CD4-positive, alpha-beta memory T cell (primary cell): ENCODE results near the gene AKAP13. TPM values are rescaled to one million over a fixed set of nuclear protein-coding genes. Genes with fewer than 3 reads are reported as not detected.

Experiments used
- CTCF ChIA-PET: fragments of 350-600 bp; sonication (Branson Sonifier 250); formaldehyde crosslinking; loops from one replicate; lab custom pipeline; 2021; ENCODE audit warnings: inconsistent platforms; ENCODE audit not compliant: partially characterized antibody; lab: Charles Lee
- POLR2A ChIA-PET: fragments of 350-600 bp; sonication (Branson Sonifier 250); formaldehyde crosslinking; loops from one replicate; lab custom pipeline; 2021; ENCODE audit not compliant: partially characterized antibody; lab: Charles Lee
- DNase-seq, 5 donors: peaks; one replicate each; pipeline versions ENCODE4 v3.0.0 to v3.0.0-alpha.2; 2020 to 2022; ENCODE audit warnings: mixed read lengths in 1 of 5
- H3K27ac ChIP-seq: one replicate; pipeline ENCODE4 v1.7.0; 2013; ENCODE audit warnings: low read depth, low read length
- H3K27me3 ChIP-seq: 2 replicates; pipeline ENCODE4 v1.7.0; 2013; ENCODE audit warnings: mild to moderate bottlenecking, low read length, moderate library complexity; ENCODE audit not compliant: insufficient read depth
- H3K36me3 ChIP-seq: 2 replicates; pipeline ENCODE4 v1.7.0; 2013; ENCODE audit warnings: mild to moderate bottlenecking, low read length, moderate library complexity; ENCODE audit not compliant: insufficient read depth
- H3K4me1 ChIP-seq: 2 replicates; pipeline ENCODE4 v1.7.0; 2013; ENCODE audit warnings: mild to moderate bottlenecking, low read length, moderate library complexity; ENCODE audit not compliant: insufficient read depth
- H3K4me3 ChIP-seq, 2 donors: one replicate each; pipeline ENCODE4 v1.7.0; 2013; ENCODE audit warnings: low read length in 2 of 2, mild to moderate bottlenecking in 1 of 2
- H3K9me3 ChIP-seq, 2 donors: one replicate each; pipeline ENCODE4 v1.7.0; 2013; ENCODE audit warnings: low read length in 2 of 2, control low read depth in 1 of 2; ENCODE audit not compliant: control insufficient read depth in 1 of 2
- H3K27ac Mint-ChIP-seq, 7 donors: one replicate each; pipeline ENCODE4 v1.8.0; 2020 to 2021; ENCODE audit warnings: mixed read lengths in 7 of 7, mild to moderate bottlenecking in 6 of 7, inconsistent platforms in 3 of 7, moderate library complexity in 3 of 7
- H3K27me3 Mint-ChIP-seq, 2 donors: one replicate each; pipeline ENCODE4 v1.8.0; 2020 to 2021; ENCODE audit warnings: mixed read lengths in 2 of 2
- H3K36me3 Mint-ChIP-seq, 2 donors: one replicate each; pipeline ENCODE4 v1.8.0; 2020 to 2021; ENCODE audit warnings: mixed read lengths in 2 of 2, inconsistent platforms in 1 of 2, mild to moderate bottlenecking in 1 of 2
- H3K4me1 Mint-ChIP-seq, 4 donors: one replicate each; pipeline ENCODE4 v1.8.0; 2020 to 2021; ENCODE audit warnings: mixed read lengths in 4 of 4, mild to moderate bottlenecking in 1 of 4
- H3K4me3 Mint-ChIP-seq, 8 donors: one replicate each; pipeline ENCODE4 v1.8.0; 2020 to 2021; ENCODE audit warnings: mixed read lengths in 8 of 8, mild to moderate bottlenecking in 7 of 8, moderate library complexity in 6 of 8, inconsistent platforms in 3 of 8
- H3K9me3 Mint-ChIP-seq, 8 donors: one replicate each; pipeline ENCODE4 v1.8.0; 2020 to 2021; ENCODE audit warnings: mixed read lengths in 8 of 8, mild to moderate bottlenecking in 5 of 8, inconsistent platforms in 3 of 8, moderate library complexity in 1 of 8
- intact Hi-C: fragments of 100-400 bp; cut with micrococcal nuclease; formaldehyde crosslinking; loops from one replicate; pipeline ENCODE4 v1.15.1; 2023
- polyA plus RNA-seq, 2 donors: library from polyadenylated mRNA; unstranded; fragments of 300-500 nt; fragmentation: Illumina TruSeq; gene quantifications; one replicate each; pipeline ENCODE4 v1.2.3, GENCODE V29; 2021
- total RNA-seq, 2 experiments: library from RNA; stranded (reverse); gene quantifications; one replicate each; pipeline ENCODE4 v1.2.3, GENCODE V29; 2021

AKAP13 gene
- total and polyA plus RNA-seq, 4 experiments from 2014 or later: 68.7 to 319 (median 247) TPM

DNA sequence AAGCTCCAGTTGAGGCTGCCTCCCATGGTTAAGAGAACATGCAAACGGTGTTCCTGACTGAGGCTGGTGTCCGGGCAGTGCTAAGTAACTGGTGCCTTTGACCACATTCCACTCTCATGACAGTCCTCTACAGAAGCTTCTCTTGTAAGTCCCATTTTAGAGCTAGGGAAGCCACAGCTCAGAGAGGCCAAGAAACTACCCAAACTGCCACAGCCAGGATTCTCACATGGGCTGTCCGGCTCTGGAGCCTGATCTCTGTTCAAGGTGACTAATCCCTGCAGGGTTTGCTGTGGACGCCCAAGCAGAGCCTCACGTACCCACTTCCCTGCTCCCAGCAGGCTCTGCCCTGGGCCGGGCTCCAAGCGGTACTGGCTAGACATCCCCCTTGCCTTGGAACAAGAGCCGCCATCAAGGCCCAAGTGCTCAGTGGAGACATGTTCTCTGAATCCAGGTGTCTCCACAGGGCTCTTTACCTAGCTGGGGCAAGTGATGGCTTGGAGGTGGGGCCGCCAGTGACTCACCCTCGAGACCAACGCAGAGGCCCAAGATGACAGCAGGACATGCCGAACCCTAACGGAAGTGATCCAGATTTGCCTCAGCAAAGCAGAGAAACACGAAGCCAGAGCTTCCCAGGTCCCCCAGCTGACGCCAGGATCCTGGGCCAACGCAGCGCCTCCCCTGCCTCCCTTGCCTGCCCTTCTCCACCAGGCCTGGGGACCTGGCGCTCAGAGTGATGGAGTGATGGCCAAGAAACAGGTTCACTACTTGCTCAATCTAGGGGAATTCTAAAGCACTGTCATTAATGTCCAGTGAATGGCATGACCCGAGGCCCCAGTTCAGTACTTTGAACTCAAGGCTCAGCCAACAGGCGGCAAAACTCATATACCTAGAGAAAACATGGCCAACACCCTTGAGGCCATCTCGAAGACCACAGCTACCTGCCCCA is 390.0 kb downstream of the AKAP13 start:
- H3K4me3 ChIP-seq: no peak overlapping the region
- CTCF ChIA-PET: interaction anchor here (0.6 kb wide), 1 partner anchor 39 kb away, joined by 5 read pairs; no protein-coding TSS in a partner anchor
- no peaks in the 10 kb centered on the region for H3K9me3 ChIP-seq
- no peaks in the 10 kb centered on the region for H3K27me3 ChIP-seq
- no peak for DNase-seq
- Mint-ChIP-seq H3K27ac (peak overlapping the region in 1 of 7 donors; percentile 47), H3K27me3 (no peaks in the 10 kb centered on the region), H3K9me3 (no peaks in the 10 kb centered on the region), H3K36me3 (peaks cover 4 to 8% of the 10 kb centered on the region in 2 donors), H3K4me3 (no peak overlapping the region), H3K4me1 (peaks cover 6 to 15% (median 10%) of the 10 kb centered on the region in 4 donors)
- H3K36me3 ChIP-seq: no peaks in the 10 kb centered on the region
- no peaks in the 10 kb centered on the region for H3K4me1 ChIP-seq
- no peak overlapping the region for H3K27ac ChIP-seq
- POLR2A ChIA-PET: no interaction called here
- intact Hi-C loops: no loop called here

DNA sequence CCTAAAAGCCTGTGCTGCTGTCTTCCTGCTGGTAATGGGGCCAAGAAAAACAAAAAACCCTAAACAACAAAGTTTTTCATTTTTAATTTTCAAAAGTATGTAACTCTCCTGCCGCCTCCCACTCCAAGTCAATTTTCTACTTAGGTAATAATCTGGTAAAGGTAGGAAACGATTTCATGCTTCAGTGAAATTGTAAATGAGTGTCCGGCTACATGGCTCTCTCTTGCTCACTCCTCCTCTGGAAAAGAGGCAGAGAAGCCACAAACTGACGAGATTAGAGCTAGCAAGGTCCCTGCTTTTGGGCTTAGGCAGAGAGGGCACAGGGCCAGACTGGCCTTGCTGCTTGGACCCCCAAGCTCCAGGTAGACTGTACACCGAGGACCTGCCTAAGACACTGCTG is 390.9 kb downstream of the AKAP13 start:
- no peak for DNase-seq
- Mint-ChIP-seq H3K9me3 (no peaks in the 10 kb centered on the region), H3K36me3 (peaks cover 4 to 7% of the 10 kb centered on the region in 2 donors), H3K27me3 (no peaks in the 10 kb centered on the region), H3K27ac (peak overlapping the region in 1 of 7 donors; percentile 32), H3K4me1 (peaks cover 6 to 16% (median 11%) of the 10 kb centered on the region in 4 donors), H3K4me3 (no peak overlapping the region)
- Histone ChIP-seq H3K9me3 (no peaks in the 10 kb centered on the region), H3K27ac (no peak overlapping the region), H3K27me3 (no peaks in the 10 kb centered on the region), H3K36me3 (no peaks in the 10 kb centered on the region), H3K4me3 (no peak overlapping the region), H3K4me1 (no peaks in the 10 kb centered on the region)
- ChIA-PET POLR2A (no interaction called here), CTCF (no interaction called here)
- intact Hi-C loops: no loop called here

DNA sequence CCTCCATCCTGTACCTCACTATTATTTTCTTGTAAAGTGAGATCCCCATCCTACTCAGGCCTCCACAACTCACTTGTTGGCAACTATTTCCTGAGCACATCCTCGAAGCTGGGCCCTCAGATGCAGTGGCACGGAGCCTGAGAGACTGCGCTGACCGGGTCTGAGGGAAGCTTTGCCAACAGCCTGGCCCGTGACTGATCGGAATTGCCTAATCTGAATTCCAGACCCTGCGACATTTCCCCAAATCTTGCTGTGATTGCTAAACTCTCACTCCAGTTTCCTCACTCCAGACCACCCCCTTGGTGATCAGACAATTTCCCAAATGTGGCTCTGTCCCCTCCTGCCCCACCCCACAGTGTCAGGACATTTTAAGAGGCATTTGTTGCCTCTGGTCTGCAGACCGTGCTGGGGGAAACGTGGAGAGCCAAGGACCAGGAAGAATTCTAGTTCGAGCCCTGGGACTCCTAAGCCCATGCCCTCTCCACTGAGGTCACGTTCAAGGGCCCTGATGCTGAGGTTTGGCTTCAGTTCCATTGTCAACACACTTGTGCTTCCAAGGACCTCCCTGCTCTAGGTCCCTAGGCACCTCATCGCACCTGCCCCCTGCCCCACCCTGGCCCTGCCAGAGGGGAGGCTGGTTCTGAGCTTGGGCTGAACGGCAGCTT is 391.5 kb downstream of the AKAP13 start:
- intact Hi-C loops: no loop called here
- H3K4me1 Mint-ChIP-seq: peaks cover 5 to 16% (median 9%) of the 10 kb centered on the region in 4 donors
- Histone ChIP-seq H3K9me3 (no peaks in the 10 kb centered on the region), H3K27ac (no peak overlapping the region), H3K4me1 (no peaks in the 10 kb centered on the region), H3K36me3 (no peaks in the 10 kb centered on the region), H3K4me3 (no peak overlapping the region), H3K27me3 (no peaks in the 10 kb centered on the region)
- H3K36me3 Mint-ChIP-seq: peaks cover 3 to 4% of the 10 kb centered on the region in 2 donors
- H3K9me3 Mint-ChIP-seq: no peaks in the 10 kb centered on the region
- ChIA-PET POLR2A (no interaction called here), CTCF (no interaction called here)
- no peaks in the 10 kb centered on the region for H3K27me3 Mint-ChIP-seq
- no peak for DNase-seq
- H3K4me3 Mint-ChIP-seq: peak overlapping the region in 1 of 8 donors; percentile 17
- H3K27ac Mint-ChIP-seq: peak overlapping the region in 3 of 7 donors; percentile 41 to 70 (median 51)

- Mint-ChIP-seq H3K27ac (peak overlapping the region in 1 of 7 donors; percentile 70), H3K36me3 (peaks cover 3 to 4% of the 10 kb centered on the region in 2 donors), H3K4me1 (peaks cover 12 to 19% (median 12%) of the 10 kb centered on the region in 4 donors), H3K9me3 (no peaks in the 10 kb centered on the region), H3K27me3 (no peaks in the 10 kb centered on the region), H3K4me3 (no peak overlapping the region)
- H3K4me3 ChIP-seq: no peak overlapping the region
- DNase-seq: no peak
- intact Hi-C loops: no loop called here
- CTCF ChIA-PET: no interaction called here
- H3K9me3 ChIP-seq: no peaks in the 10 kb centered on the region
- H3K27me3 ChIP-seq: no peaks in the 10 kb centered on the region
- no peaks in the 10 kb centered on the region for H3K36me3 ChIP-seq
- no peaks in the 10 kb centered on the region for H3K4me1 ChIP-seq
- no peak overlapping the region for H3K27ac ChIP-seq
- POLR2A ChIA-PET: no interaction called here
Observed at GRCh38 chr15:85772668-85773067, 392.3 kb downstream of the AKAP13 start.

DNA sequence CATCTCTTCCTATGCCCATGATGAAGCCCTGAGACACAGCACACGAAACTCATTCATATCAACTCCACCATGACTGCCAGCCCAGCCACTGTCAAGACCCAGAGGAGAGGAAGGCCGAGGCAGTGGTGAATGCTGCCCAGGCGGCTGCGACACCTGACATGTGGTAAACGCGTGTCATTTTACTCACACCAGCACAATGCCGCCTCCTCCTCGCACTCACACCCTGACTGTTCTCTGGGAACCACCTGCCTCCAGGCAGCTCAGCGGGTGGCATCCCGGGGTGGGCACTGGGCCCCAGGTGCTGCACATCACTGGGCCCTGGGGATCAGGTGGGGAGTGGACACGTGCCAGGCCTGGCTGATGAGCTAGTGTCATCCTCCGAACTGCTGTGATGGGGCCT is 392.8 kb downstream of the AKAP13 start:
- peaks cover 3 to 4% of the 10 kb centered on the region in 2 donors for H3K36me3 Mint-ChIP-seq
- intact Hi-C loops: no loop called here
- H3K27ac ChIP-seq: no peak overlapping the region
- H3K27me3 ChIP-seq: no peaks in the 10 kb centered on the region
- no peaks in the 10 kb centered on the region for H3K4me1 ChIP-seq
- H3K27me3 Mint-ChIP-seq: no peaks in the 10 kb centered on the region
- no peak for DNase-seq
- H3K36me3 ChIP-seq: no peaks in the 10 kb centered on the region
- ChIA-PET POLR2A (no interaction called here), CTCF (no interaction called here)
- peak overlapping the region in 1 of 7 donors; percentile 63 for H3K27ac Mint-ChIP-seq
- H3K4me3 ChIP-seq: no peak overlapping the region
- peaks cover 12 to 19% (median 18%) of the 10 kb centered on the region in 4 donors for H3K4me1 Mint-ChIP-seq
- H3K9me3 ChIP-seq: no peaks in the 10 kb centered on the region
- H3K4me3 Mint-ChIP-seq: no peak overlapping the region
- no peaks in the 10 kb centered on the region for H3K9me3 Mint-ChIP-seq

DNA sequence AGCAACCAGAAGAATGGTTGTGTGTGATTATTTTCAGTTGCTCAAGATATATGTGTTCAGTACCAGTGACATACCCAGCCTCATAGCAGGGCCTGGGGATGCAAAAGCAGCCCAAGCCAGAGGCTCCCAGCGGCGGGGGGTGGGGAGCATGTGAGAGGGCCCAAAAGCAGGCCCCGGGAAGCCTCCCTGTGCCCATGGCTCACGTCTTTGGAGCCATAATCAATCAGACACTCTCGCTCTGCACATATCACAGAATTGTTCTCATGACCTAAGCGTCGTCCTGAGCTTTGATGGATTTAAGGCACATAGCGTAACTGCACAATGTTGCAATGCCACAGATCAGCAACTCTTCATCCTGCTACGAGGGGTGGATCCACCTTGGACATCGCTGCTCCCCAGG is 393.6 kb downstream of the AKAP13 start:
- Histone ChIP-seq H3K27ac (no peak overlapping the region), H3K36me3 (no peaks in the 10 kb centered on the region), H3K27me3 (no peaks in the 10 kb centered on the region), H3K4me1 (no peaks in the 10 kb centered on the region), H3K4me3 (no peak overlapping the region), H3K9me3 (no peaks in the 10 kb centered on the region)
- peaks cover 12 to 21% (median 18%) of the 10 kb centered on the region in 4 donors for H3K4me1 Mint-ChIP-seq
- intact Hi-C loops: no loop called here
- peaks cover 0 to 1% of the 10 kb centered on the region in 2 donors for H3K36me3 Mint-ChIP-seq
- POLR2A ChIA-PET: no interaction called here
- no peaks in the 10 kb centered on the region for H3K27me3 Mint-ChIP-seq
- H3K9me3 Mint-ChIP-seq: no peaks in the 10 kb centered on the region
- CTCF ChIA-PET: interaction anchor here (0.8 kb wide), 1 partner anchor 10 kb away, joined by 3 read pairs; no protein-coding TSS in a partner anchor
- no peak overlapping the region for H3K4me3 Mint-ChIP-seq
- DNase-seq: no peak
- H3K27ac Mint-ChIP-seq: no peak overlapping the region
